ENCODE measurements around the gene CACUL1.

DNA sequence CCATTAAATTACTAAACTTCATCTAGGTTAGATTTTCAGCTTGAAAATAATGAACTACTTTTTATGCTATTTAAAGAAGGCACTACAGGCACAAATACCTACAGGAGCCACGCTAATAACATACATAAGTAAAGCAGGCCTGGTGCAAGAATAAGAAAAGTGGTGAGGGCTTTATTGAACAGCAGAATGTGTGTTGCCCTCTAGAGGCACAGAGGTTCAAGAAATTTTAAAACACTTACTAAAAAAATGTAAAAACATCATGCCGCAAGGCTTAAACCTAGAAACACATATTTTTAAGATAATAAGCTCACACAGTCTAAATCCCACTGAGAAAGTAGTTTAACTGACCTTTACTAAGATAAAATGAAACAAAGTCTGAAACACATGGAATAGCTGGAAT lies 20.3 kb downstream of the CACUL1 start:
- TF ChIP-seq POLR2A (IDR thresholded peaks at IDR 0.05; ENCODE audit: low read depth, low read length) (no peak), POLR2AphosphoS5 (IDR thresholded peaks at IDR 0.05; ENCODE audit: low read depth, low read length) (no peak), TAF1 (IDR thresholded peaks at IDR 0.05; ENCODE audit: low read depth, low read length) (no peak), POU2F2 (IDR thresholded peaks at IDR 0.05; ENCODE audit: low read depth, low read length) (no peak), PAX5 (IDR thresholded peaks at IDR 0.05; ENCODE audit: insufficient read depth, low read length, severe bottlenecking) (no peak)

Data from GM12891 (cell line).